HUES48 (cell line): ENCODE measurements around the gene TTC14.
"Not testable (repeated sequence)": the region's sequence is repeated elsewhere in the genome, so short reads cannot be mapped to it uniquely, and the experiment has no call there.

Experiments used
- H3K27ac ChIP-seq: one replicate; pipeline ENCODE4 v1.7.0; 2013; ENCODE audit warnings: low read depth, low read length, inconsistent platforms
- H3K27me3 ChIP-seq: 2 replicates; pipeline ENCODE4 v1.6.1; 2013; ENCODE audit warnings: mild to moderate bottlenecking, low read length; ENCODE audit not compliant: control insufficient read depth, insufficient read depth
- H3K36me3 ChIP-seq: 2 replicates; pipeline ENCODE4 v1.6.1; 2013; ENCODE audit warnings: low read length; ENCODE audit not compliant: control insufficient read depth, insufficient read depth
- H3K4me1 ChIP-seq: 2 replicates; pipeline ENCODE4 v1.6.1; 2013; ENCODE audit warnings: mild to moderate bottlenecking, low read length; ENCODE audit not compliant: control insufficient read depth, insufficient read depth
- H3K4me3 ChIP-seq: 2 replicates; pipeline ENCODE4 v1.5.1; 2013; ENCODE audit warnings: mild to moderate bottlenecking, low read depth, low read length
- H3K9ac ChIP-seq: 2 replicates; pipeline ENCODE4 v1.6.1; 2013; ENCODE audit warnings: mild to moderate bottlenecking, low read depth, low read length, moderate library complexity
- H3K9me3 ChIP-seq: 2 replicates; pipeline ENCODE4 v1.6.1; 2013; ENCODE audit warnings: low read length; ENCODE audit not compliant: control insufficient read depth, insufficient read depth

TTC14 gene

GRCh38 chr3:180594631-180595558 is 7.1 kb upstream of the TTC14 start:
- Histone ChIP-seq H3K9me3 (no peaks in the 10 kb centered on the region), H3K27ac (no peak overlapping the region), H3K4me3 (no peak overlapping the region), H3K4me1 (no peaks in the 10 kb centered on the region), H3K27me3 (peaks cover 9% of the 10 kb centered on the region; the same call in 1 of the 2 replicates), H3K36me3 (no peaks in the 10 kb centered on the region), H3K9ac (no peak overlapping the region)

GRCh38 chr3:180595559-180595935 is 6.4 kb upstream of the TTC14 start:
- Histone ChIP-seq H3K9me3 (no peaks in the 10 kb centered on the region), H3K27ac (no peak overlapping the region), H3K4me1 (no peaks in the 10 kb centered on the region), H3K4me3 (no peak overlapping the region), H3K36me3 (no peaks in the 10 kb centered on the region), H3K27me3 (peaks cover 9% of the 10 kb centered on the region; the same call in 1 of the 2 replicates), H3K9ac (no peak overlapping the region)

- H3K9me3 ChIP-seq: no peaks in the 10 kb centered on the region
- H3K9ac ChIP-seq: no peak overlapping the region
- H3K36me3 ChIP-seq: peaks cover 21% of the 10 kb centered on the region
- no peak overlapping the region for H3K4me3 ChIP-seq
- 0 out of 2 replicates have a peak, but pooled peaks cover 2% of the 10 kb centered on the region for H3K4me1 ChIP-seq
- H3K27me3 ChIP-seq: peaks cover 9% of the 10 kb centered on the region; the same call in 1 of the 2 replicates
- H3K27ac ChIP-seq: no peak overlapping the region
Measured at GRCh38 chr3:180600473-180600872, 1.5 kb upstream of the TTC14 start.

GRCh38 chr3:180611006-180611405 is 9.0 kb downstream of the TTC14 start:
- Histone ChIP-seq H3K9ac (no peak overlapping the region), H3K27me3 (no peaks in the 10 kb centered on the region), H3K36me3 (peaks cover 83% of the 10 kb centered on the region), H3K4me3 (no peak overlapping the region), H3K27ac (no peak overlapping the region), H3K4me1 (no peaks in the 10 kb centered on the region), H3K9me3 (no peaks in the 10 kb centered on the region)

GRCh38 chr3:180612364-180612763 is 10.4 kb downstream of the TTC14 start:
- Histone ChIP-seq H3K36me3 (peaks cover 69% of the 10 kb centered on the region), H3K9me3 (no peaks in the 10 kb centered on the region), H3K27ac (no peak overlapping the region), H3K4me1 (no peaks in the 10 kb centered on the region), H3K4me3 (no peak overlapping the region), H3K27me3 (no peaks in the 10 kb centered on the region), H3K9ac (no peak overlapping the region)

- no peak overlapping the region for H3K27ac ChIP-seq
- H3K27me3 ChIP-seq: no peaks in the 10 kb centered on the region
- no peaks in the 10 kb centered on the region for H3K4me1 ChIP-seq
- no peaks in the 10 kb centered on the region for H3K9me3 ChIP-seq
- no peak overlapping the region for H3K4me3 ChIP-seq
- peaks cover 38% of the 10 kb centered on the region for H3K36me3 ChIP-seq
- no peak overlapping the region for H3K9ac ChIP-seq
Measured at GRCh38 chr3:180615954-180616353, 14.0 kb downstream of the TTC14 start.

GRCh38 chr3:180617049-180617448 is 15.1 kb downstream of the TTC14 start:
- no peak overlapping the region for H3K27ac ChIP-seq
- no peaks in the 10 kb centered on the region for H3K27me3 ChIP-seq
- H3K4me1 ChIP-seq: no peaks in the 10 kb centered on the region
- no peak overlapping the region for H3K9ac ChIP-seq
- peaks cover 27% of the 10 kb centered on the region for H3K36me3 ChIP-seq
- no peak overlapping the region for H3K4me3 ChIP-seq
- H3K9me3 ChIP-seq: no peaks in the 10 kb centered on the region

GRCh38 chr3:180618563-180618962 is 16.6 kb downstream of the TTC14 start:
- not testable (repeated sequence) for H3K9me3 ChIP-seq, H3K27ac ChIP-seq, H3K9ac ChIP-seq, H3K4me3 ChIP-seq, H3K4me1 ChIP-seq, H3K27me3 ChIP-seq
- peaks cover 12% of the 10 kb centered on the region for H3K36me3 ChIP-seq

- no peaks in the 10 kb centered on the region for H3K9me3 ChIP-seq
- no peak overlapping the region for H3K4me3 ChIP-seq
- H3K36me3 ChIP-seq: peaks cover 7% of the 10 kb centered on the region; the same call in 1 of the 2 replicates
- no peaks in the 10 kb centered on the region for H3K4me1 ChIP-seq
- no peaks in the 10 kb centered on the region for H3K27me3 ChIP-seq
- H3K27ac ChIP-seq: no peak overlapping the region
- no peak overlapping the region for H3K9ac ChIP-seq
Measured at GRCh38 chr3:180619723-180620122, 17.8 kb downstream of the TTC14 start.

- Histone ChIP-seq H3K4me3 (no peak overlapping the region), H3K36me3 (no peaks in the 10 kb centered on the region), H3K9me3 (no peaks in the 10 kb centered on the region), H3K27me3 (no peaks in the 10 kb centered on the region), H3K4me1 (no peaks in the 10 kb centered on the region), H3K27ac (no peak overlapping the region), H3K9ac (no peak overlapping the region)
Measured at GRCh38 chr3:180624714-180625113, 22.8 kb downstream of the TTC14 start.

- no peak overlapping the region for H3K9ac ChIP-seq
- H3K27me3 ChIP-seq: no peaks in the 10 kb centered on the region
Measured at GRCh38 chr3:180626844-180627243, 24.9 kb downstream of the TTC14 start.

More at GRCh38 chr3:180626844-180627243, 24.9 kb downstream of the TTC14 start:
- H3K36me3 ChIP-seq: no peaks in the 10 kb centered on the region
- H3K9me3 ChIP-seq: no peaks in the 10 kb centered on the region
- no peak overlapping the region for H3K4me3 ChIP-seq
- no peak overlapping the region for H3K27ac ChIP-seq
- no peaks in the 10 kb centered on the region for H3K4me1 ChIP-seq
